HG03045 (cell line): Measurements from ENCODE around the gene ATL2.
"Not testable (repeated sequence)": the region's sequence is repeated elsewhere in the genome, so short reads cannot be mapped to it uniquely, and the experiment has no call there.

Experiments
- ATAC-seq: cut with Tn5 transposase; IDR thresholded peaks from one replicate; pipeline ENCODE4 v1.9.1; 2021; ENCODE audit warnings: mild to moderate bottlenecking, moderate library complexity; ENCODE audit not compliant: unreplicated experiment

The ATL2 gene

DNA sequence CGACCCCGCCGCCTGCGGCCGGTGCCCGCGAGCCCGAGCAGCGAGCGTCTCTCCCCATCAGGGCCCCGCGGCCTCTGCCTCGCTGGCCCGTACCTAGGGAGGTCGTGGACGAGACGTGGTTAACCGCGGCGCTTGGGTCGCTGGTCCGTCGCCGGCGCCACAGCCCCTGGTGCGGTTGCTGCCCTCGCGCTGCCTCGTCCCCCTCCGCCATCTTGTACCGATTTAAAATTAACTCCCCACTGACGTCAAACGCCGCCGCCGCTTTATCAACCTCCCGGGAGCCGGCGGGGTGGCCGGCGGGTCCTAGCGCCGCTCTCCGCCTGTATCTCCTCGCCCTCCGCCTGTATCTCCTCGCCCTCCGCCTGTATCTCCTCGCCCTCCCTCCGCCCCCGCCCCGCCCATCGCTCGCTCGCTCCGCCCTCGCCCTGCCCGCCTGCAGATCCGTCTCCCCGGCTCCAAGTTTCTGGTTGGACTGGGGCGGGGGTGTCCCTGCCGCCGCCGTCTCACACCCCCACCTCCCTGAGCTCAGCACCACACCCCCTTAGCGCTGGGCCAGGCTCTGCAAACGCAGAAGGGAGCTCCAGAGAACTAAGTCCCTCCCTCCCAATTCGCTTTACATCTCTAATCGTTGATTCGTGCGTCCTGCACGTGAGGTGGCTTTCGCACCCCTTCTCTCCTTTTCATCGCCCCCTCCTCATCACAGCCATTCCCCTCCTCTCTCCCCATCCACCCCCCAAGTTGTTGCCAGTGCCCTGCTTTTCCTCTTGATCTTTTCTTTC is at the start of gene ATL2:
ATL2 (minus strand) TSS at position 224 of the 779 bp plus-strand sequence; CDS start at position 211, 13 bp downstream.
- peak; percentile 85 for ATAC-seq

- no peak for ATAC-seq
Observed at GRCh38 chr2:38423763-38424162, 46.7 kb upstream of the ATL2 start.

- ATAC-seq = no peak
Observed at GRCh38 chr2:38421274-38422056, 44.4 kb upstream of the ATL2 start.

GRCh38 chr2:38419499-38419898 is 42.4 kb upstream of the ATL2 start:
- no peak for ATAC-seq

DNA sequence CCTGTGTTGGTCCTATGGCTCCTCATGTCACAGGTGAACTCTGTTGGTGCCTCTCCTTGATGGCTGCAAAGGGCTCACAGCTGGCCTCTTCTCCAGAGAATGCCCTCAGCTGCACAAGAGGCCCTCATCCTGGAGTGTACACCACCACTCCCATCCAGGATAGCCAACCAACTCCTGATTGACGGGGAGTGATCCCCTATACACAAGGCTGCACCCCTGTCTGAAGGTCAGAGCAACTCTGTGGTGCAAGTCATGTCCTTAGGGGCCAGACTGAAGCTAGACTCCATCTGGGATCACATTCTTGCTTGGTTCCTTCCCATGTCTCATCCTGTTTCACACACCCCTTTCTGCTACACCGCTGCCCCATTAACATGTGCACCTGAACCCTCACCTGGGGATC is 41.7 kb upstream of the ATL2 start:
- ATAC-seq = no peak

GRCh38 chr2:38417745-38418689 is 40.9 kb upstream of the ATL2 start:
- no peak for ATAC-seq

DNA sequence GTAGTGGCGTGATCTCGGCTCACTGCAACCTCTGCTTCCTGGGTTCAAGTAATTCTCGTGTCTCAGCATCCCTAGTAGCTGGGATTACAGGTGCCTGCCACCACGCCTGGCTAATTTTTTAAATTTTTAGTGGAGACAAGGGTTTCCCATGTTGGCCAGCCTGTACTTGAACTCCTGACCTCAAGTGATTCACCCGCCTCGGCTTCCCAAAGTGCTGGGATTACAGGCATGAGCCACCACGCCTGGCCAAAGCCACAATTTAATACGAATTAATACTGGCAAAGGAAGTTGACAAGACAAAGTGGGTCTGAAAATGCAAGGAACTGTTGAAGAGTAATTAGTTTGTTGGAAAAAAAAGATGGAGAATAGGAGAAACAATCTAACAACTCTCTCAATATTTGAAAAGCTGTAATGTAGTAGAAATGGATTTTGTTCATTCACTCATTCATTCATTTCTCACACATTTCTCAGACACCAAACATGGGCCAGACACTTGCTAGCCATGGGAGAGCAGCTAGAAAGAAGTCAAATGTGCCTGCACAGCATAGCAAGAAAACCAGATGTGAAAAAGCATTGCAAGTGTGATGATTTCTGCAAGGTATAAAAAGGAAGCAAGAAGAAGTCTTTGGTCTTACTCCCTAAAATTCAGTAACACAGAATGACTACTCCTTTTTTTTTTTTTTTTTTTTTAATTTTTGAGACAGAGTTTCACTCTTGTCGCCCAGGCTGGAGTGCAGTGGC is 39.4 kb upstream of the ATL2 start:
- no peak for ATAC-seq

DNA sequence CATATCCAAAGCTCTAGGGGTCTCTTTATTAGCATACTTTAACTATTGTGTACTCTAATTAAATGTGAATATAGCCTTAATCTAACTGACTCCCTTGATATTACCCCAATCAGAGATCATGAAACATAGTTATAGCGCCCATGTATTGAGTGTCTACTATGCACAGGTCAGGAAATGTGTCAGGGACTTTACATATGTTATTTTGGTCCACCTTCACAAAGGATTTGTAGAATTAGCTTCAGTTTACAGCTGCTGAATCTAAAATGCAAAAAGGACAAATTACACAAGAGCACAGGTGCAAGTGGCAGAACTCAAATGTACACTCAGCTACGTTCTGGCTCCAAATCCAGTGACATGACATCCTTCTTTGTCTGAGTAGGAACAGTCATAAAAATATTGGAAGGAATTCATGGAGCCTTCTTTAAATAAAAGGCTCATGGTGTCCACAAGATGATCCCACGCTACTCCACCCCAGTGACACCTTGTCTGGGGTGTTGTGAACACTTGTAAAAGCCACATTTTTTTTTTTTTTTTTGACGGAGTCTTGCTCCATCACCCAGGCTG is 38.7 kb upstream of the ATL2 start:
- ATAC-seq = no peak

- ATAC-seq = no peak
Observed at GRCh38 chr2:38415023-38415422, 38.0 kb upstream of the ATL2 start.

DNA sequence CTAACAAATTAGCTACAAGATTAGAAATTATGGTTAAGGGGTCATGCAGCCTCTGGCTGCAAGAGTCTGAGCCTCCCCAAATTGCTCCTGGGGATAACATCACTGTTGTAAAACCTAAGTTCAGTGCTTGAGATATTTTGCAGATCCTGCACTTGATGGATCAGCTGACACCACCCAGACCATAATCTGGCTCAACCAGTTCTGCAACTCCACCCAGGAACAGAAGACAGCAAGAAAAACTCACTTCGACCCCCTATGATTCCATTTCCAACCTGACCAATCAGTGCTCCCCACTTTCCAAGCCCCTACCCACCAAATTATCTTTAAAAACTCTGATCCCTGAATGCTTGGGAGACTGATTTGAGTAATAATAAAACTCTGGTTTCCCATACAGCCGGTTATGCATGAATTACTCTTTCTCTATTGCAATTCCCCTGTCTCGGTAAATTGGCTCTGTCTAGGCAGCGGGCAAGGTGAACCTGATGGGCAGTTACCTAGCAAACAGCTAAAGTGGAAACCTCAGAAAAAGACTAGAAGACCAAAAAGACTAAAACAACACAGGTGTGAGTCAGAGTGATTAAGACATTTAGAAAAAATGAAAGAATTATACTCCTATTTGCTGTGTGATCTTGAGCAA is 35.3 kb upstream of the ATL2 start:
- not testable (repeated sequence) for ATAC-seq

DNA sequence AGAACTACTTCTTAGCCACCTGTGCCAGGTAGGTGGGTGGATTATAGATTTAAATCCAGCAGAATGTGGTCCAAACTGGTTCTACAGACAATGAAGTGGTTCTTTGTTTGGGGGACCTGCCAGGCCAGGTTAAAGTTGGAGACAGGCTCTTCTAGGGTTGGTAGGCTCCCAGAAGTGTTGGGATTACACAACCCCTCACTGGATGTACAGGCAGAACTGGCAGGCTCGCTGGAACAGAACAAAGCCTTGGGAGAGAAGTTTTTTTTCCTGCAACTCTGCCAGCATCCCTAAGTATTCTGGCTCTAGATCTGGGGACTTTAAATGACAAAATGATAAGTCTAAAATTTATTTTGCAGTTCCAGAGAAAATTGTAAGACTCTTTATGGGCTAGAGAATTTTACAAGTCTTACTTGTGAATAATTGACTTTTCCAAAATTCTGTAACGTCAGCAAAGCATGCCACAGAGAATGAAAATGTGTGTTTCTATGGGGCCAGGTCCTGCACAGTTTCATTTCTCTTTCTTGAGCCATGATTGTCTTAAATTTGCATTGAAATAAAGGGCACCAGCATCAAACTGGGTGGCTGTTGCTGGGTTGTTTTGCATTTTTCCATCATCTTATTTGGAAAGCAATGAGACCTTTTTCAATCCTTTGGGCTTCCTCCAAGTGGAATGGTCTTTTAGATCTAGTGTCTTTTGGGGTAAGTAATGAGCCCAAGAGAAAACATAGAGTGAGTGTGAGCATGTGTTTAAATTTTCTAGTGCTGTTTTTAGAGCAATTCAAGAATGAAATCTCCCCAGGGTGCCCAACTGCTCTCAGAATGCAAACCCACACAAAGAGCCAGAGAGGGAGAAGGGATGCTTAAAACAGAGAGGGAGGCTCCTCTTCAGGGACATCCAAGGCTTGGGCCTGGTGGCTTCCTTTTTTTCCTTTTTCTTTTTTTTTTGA is 32.4 kb upstream of the ATL2 start:
- ATAC-seq = no peak

GRCh38 chr2:38407111-38407682 is 30.1 kb upstream of the ATL2 start:
- no peak for ATAC-seq

- no peak for ATAC-seq
Observed at GRCh38 chr2:38406597-38407110, 29.6 kb upstream of the ATL2 start.

- ATAC-seq = no peak
Observed at GRCh38 chr2:38405917-38406596, 29.0 kb upstream of the ATL2 start.

DNA sequence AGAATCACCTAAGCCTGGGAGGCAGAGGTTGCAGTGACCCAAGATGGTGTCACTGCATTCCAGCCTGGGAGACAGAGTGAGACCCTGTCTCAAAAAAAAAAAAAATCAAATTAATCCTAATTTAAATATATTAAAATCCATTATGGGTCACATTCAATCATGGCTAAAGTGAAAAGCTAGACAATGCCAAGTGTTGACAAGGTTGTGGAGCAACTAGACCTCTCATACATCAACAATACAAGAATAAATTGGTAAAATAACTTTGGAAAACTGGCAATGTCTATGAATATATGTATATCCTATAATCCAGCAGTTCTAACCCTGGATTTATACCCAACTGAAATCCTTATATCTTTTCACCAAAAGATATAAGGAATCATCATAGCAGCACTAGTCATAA is 23.4 kb upstream of the ATL2 start:
- no peak for ATAC-seq

DNA sequence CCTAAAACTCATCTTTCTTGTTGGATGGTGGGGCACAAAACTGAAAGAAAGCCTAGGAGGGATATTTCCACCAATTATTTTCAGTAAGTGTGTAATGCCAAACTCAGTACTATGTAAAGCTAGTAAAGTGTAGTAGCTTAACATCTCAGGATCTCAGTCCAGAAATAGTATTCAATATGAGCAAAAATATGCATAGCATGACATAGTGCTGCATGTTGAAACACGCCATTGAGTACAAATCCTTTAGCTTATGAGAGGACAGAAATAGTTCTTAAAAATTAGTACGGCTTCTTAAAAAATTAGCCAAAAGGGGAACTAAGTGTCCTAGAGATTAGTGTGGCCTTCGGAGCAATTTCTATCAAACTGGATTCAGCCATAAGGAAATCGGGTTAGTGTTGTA is 21.7 kb upstream of the ATL2 start:
- no peak for ATAC-seq

DNA sequence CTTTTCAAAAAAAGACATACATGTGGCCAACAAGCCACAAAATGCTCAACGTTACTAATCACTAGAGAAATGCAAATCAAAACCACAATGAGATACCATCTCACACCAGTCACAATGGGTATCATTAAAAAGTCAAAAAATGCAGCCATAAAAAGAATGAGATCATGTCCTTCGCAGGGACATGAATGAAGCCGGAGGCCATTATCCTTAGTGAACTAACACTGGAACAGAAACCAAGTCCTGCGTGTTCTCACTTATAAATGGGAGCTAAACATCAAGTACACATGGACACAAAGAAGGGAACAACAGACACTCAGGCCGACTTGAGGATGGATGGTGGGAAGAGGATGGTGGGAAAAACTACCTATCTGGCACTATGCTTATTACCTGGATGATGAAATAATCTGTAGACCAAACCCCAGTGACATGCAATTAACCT is 17.8 kb upstream of the ATL2 start:
- no peak for ATAC-seq
